ENCODE data around the gene PRR3. TPM values are rescaled to one million over a fixed set of nuclear protein-coding genes. Genes with fewer than 3 reads are reported as not detected.
A peak's percentile ranks its signal among the peaks of the same experiment; 100 is the strongest.

The PRR3 gene
- total RNA-seq, 1 donor from 2014 or later, result 2.1 TPM

DNA sequence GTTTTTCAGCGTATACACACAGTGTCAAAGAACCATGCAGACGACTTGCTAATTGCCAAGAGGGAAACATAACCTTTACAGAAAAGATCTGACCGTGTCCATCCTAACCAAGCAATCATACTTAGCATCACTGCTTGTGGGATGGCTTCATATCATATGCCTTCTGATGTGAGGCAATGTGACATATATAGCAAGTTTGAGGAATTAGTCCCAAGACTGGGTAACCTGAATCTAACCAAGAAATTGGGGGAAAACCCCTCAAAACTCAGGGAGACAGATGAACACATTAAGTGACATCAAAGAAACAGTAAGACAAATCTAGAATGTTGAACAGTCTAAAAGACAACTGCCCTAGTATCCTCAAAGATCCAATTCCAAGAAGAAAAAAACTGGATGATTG, 19.2 kb upstream of the PRR3 start:
- no peaks in the 10 kb centered on the region for H3K27me3 ChIP-seq (ENCODE audit: control insufficient read depth, insufficient read depth, low read length)
- H3K36me3 ChIP-seq (ENCODE audit: control insufficient read depth, insufficient read depth, low read length), result no peaks in the 10 kb centered on the region
- no peak overlapping the region for H3K4me3 ChIP-seq (ENCODE audit: low read depth, low read length)
- TF ChIP-seq, protein P1, sequence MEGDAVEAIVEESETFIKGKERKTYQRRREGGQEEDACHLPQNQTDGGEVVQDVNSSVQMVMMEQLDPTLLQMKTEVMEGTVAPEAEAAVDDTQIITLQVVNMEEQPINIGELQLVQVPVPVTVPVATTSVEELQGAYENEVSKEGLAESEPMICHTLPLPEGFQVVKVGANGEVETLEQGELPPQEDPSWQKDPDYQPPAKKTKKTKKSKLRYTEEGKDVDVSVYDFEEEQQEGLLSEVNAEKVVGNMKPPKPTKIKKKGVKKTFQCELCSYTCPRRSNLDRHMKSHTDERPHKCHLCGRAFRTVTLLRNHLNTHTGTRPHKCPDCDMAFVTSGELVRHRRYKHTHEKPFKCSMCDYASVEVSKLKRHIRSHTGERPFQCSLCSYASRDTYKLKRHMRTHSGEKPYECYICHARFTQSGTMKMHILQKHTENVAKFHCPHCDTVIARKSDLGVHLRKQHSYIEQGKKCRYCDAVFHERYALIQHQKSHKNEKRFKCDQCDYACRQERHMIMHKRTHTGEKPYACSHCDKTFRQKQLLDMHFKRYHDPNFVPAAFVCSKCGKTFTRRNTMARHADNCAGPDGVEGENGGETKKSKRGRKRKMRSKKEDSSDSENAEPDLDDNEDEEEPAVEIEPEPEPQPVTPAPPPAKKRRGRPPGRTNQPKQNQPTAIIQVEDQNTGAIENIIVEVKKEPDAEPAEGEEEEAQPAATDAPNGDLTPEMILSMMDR (IDR thresholded peaks at IDR 0.05; ENCODE audit: insufficient read depth, low read length, severe bottlenecking), result no peak
- DNase-seq (ENCODE audit: low read depth), result no peak
- FAIRE-seq, result no peak

DNA sequence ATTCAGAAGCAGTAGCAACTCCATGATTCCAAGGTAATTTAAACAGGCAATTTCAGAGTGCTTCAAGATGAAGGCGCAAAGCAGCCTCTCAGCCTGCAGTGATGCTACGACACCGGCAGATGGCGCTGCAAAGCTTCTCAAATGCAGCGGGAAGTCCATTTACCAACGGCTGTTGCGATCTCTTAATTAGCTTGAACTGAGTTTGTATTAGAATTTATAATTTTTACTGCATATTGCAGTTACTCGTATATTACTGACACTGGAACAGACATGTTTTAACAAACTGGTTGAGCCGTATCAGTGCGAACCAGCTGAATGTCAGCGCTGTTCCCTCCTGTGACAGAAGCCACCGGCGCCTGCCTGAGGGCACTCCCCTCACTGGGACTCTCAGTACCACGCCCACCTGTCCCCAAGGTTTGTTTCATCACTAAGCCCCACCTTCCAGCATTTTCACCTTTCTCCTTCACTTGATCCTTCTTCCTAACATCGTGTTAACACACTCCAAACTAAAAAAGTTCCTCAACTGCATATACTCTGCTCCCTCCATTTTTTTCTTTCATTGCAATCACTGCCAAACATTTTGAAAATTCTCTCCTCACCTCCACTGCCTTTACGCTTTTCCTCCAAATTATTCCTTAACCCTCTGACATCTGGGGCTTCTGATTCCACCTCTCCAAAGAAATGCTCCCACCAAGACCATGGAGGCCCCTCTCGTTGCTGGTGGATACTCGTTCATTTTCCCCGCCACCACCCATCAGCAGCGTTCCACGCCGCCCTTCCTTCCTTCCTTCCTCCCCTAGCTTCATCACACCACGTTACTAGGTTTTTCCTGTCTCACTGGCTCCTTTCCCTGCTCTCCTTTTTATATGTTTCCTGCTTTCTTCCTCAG, 15.3 kb upstream of the PRR3 start:
- FAIRE-seq (no peak), DNase-seq (ENCODE audit: low read depth) (peak; percentile 83)
- peaks cover 1% of the 10 kb centered on the region for H3K36me3 ChIP-seq (ENCODE audit: control insufficient read depth, insufficient read depth, low read length)
- H3K27me3 ChIP-seq (ENCODE audit: control insufficient read depth, insufficient read depth, low read length), result no peaks in the 10 kb centered on the region
- TF ChIP-seq, protein P1 (IDR thresholded peaks at IDR 0.05; ENCODE audit: insufficient read depth, low read length, severe bottlenecking), result peak; percentile 92
- H3K4me3 ChIP-seq (ENCODE audit: low read depth, low read length), result peak overlapping the region; percentile 8

DNA sequence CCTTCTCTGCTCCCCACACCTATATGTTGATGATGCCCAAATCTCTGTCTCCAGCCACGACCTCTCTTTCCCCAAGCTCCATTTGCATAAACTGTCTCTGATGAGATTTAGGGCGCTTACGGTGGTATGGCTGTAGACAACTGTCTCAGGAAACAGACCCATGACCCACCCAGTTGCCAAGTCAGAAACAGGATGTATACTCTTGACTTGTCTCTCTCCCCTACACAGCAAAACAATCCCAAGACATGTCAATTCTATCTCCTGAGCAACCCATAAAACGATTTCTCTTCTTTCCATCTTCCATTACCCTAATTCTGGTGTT, 14.7 kb upstream of the PRR3 start:
- FAIRE-seq (no peak), DNase-seq (ENCODE audit: low read depth) (no peak)
- H3K36me3 ChIP-seq (ENCODE audit: control insufficient read depth, insufficient read depth, low read length), result peaks cover 1% of the 10 kb centered on the region
- TF ChIP-seq, protein P1 (IDR thresholded peaks at IDR 0.05; ENCODE audit: insufficient read depth, low read length, severe bottlenecking), result no peak
- no peaks in the 10 kb centered on the region for H3K27me3 ChIP-seq (ENCODE audit: control insufficient read depth, insufficient read depth, low read length)
- H3K4me3 ChIP-seq (ENCODE audit: low read depth, low read length), result no peak overlapping the region

DNA sequence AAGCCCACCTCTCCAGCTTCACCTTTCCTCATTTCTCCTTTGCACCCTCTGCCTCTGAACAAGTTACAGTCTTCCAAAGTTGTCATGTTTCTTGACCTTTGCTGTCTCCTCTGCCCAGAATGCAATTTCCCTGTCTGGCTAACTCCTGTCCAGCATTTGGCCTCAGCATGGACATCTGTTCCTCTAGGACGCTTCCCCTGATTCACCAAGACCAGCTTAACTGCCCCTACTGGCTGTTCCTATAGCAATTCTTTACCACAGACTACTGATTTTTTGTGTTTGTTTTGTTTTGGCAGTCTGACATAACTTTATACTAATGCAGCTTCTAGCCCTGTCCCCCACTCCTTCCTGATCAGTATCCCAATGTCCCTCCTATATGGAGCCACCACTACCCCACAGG, 14.2 kb upstream of the PRR3 start:
- no peak for FAIRE-seq
- TF ChIP-seq, protein P1 (IDR thresholded peaks at IDR 0.05; ENCODE audit: insufficient read depth, low read length, severe bottlenecking), result no peak
- no peaks in the 10 kb centered on the region for H3K27me3 ChIP-seq (ENCODE audit: control insufficient read depth, insufficient read depth, low read length)
- DNase-seq (ENCODE audit: low read depth), result no peak
- no peak overlapping the region for H3K4me3 ChIP-seq (ENCODE audit: low read depth, low read length)
- H3K36me3 ChIP-seq (ENCODE audit: control insufficient read depth, insufficient read depth, low read length), result peaks cover 1% of the 10 kb centered on the region

DNA sequence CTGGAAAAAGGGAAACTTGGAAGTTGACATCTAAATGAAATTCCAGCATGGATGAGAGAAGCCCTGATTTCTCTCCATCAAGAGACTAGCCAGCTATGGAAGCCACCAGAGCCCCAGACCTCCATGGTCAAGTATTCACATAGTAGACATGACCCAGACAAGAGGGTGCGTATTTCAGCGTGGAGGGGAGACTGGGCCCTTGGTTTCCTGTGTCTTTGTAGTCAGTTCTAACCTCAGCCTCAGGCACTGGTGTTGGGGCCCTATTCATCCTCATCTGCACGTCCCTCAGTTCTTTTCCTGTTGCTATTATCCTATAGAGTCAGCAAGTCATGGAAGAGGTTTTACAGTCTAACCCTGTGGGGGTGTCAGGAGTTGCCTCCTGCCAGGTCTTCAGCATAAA, 13.3 kb upstream of the PRR3 start:
- FAIRE-seq, result no peak
- TF ChIP-seq, protein P1 (IDR thresholded peaks at IDR 0.05; ENCODE audit: insufficient read depth, low read length, severe bottlenecking), result no peak

More for the DNA sequence above, 13.3 kb upstream of the PRR3 start:
- H3K36me3 ChIP-seq (ENCODE audit: control insufficient read depth, insufficient read depth, low read length), result peaks cover 1% of the 10 kb centered on the region
- H3K27me3 ChIP-seq (ENCODE audit: control insufficient read depth, insufficient read depth, low read length), result no peaks in the 10 kb centered on the region
- H3K4me3 ChIP-seq (ENCODE audit: low read depth, low read length), result no peak overlapping the region
- no peak for DNase-seq (ENCODE audit: low read depth)

Data from bronchial epithelial cell (primary cell).